Naive thymus-derived CD4-positive, alpha-beta T cell (primary cell): Measurements from ENCODE around the gene HUWE1. TPM values are rescaled to one million over a fixed set of nuclear protein-coding genes. Genes with fewer than 3 reads are reported as not detected.
"Not testable (repeated sequence)": the region's sequence is repeated elsewhere in the genome, so short reads cannot be mapped to it uniquely, and the experiment has no call there.

Experiments used
- ATAC-seq: fragments of 150-1000 bp; cut with Tn5 transposase; 2 replicates; pipeline ENCODE4 v1.10.0; 2021; ENCODE audit warnings: mild to moderate bottlenecking, moderate library complexity
- CTCF ChIA-PET: fragments of 350-600 bp; sonication (Branson Sonifier 250); formaldehyde crosslinking; loops from one replicate; lab custom pipeline; 2021; ENCODE audit warnings: antibody characterized with exemption; lab: Charles Lee
- POLR2A ChIA-PET: fragments of 350-600 bp; sonication (Branson Sonifier 250); formaldehyde crosslinking; loops from one replicate; lab custom pipeline; 2021; ENCODE audit warnings: antibody characterized with exemption, inconsistent platforms; lab: Charles Lee
- DNase-seq, 9 donors: peaks; one replicate each; pipeline versions ENCODE4 v3.0.0 to v3.0.0-alpha.2; 2020 to 2022; ENCODE audit warnings: mixed read lengths in 1 of 9
- H3K27ac ChIP-seq: one replicate; pipeline ENCODE4 v1.7.0; 2013; ENCODE audit warnings: mild to moderate bottlenecking, low read depth, low read length, moderate library complexity
- H3K27me3 ChIP-seq, 2 donors: one replicate each; pipeline ENCODE4 v1.7.0; 2013; ENCODE audit warnings: low read length in 2 of 2, mild to moderate bottlenecking in 2 of 2, moderate library complexity in 2 of 2; ENCODE audit not compliant: control insufficient read depth in 2 of 2, insufficient read depth in 2 of 2
- H3K36me3 ChIP-seq, 3 experiments: 1 replicate in 2 of 3; 2 replicates in 1 of 3; pipeline ENCODE4 v1.7.0; 2013; ENCODE audit warnings: low read length in 3 of 3, mild to moderate bottlenecking in 3 of 3, moderate library complexity in 1 of 3; ENCODE audit not compliant: insufficient read depth in 3 of 3, control insufficient read depth in 2 of 3
- H3K4me1 ChIP-seq, 2 donors: one replicate each; pipeline ENCODE4 v1.7.0; 2013; ENCODE audit warnings: low read length in 2 of 2, mild to moderate bottlenecking in 2 of 2, moderate library complexity in 1 of 2; ENCODE audit not compliant: control insufficient read depth in 2 of 2, insufficient read depth in 2 of 2
- H3K4me3 ChIP-seq: 2 replicates; pipeline ENCODE4 v1.7.0; 2013; ENCODE audit warnings: mild to moderate bottlenecking, low read length
- H3K9me3 ChIP-seq, 3 experiments: 1 replicate in 2 of 3; 2 replicates in 1 of 3; pipeline ENCODE4 v1.7.0; 2013; ENCODE audit warnings: low read length in 3 of 3; ENCODE audit not compliant: control insufficient read depth in 2 of 3
- H3K27ac Mint-ChIP-seq, 9 donors: one replicate each; pipeline ENCODE4 v1.8.0; 2020 to 2022; ENCODE audit warnings: mixed read lengths in 9 of 9, mild to moderate bottlenecking in 8 of 9, moderate library complexity in 5 of 9, inconsistent platforms in 2 of 9
- H3K27me3 Mint-ChIP-seq, 5 donors: one replicate each; pipeline ENCODE4 v1.8.0; 2021 to 2022; ENCODE audit warnings: mixed read lengths in 5 of 5, mild to moderate bottlenecking in 1 of 5
- H3K36me3 Mint-ChIP-seq, 5 donors: one replicate each; pipeline ENCODE4 v1.8.0; 2020 to 2022; ENCODE audit warnings: mixed read lengths in 5 of 5, mild to moderate bottlenecking in 3 of 5, inconsistent platforms in 1 of 5
- H3K4me1 Mint-ChIP-seq, 7 donors: one replicate each; pipeline ENCODE4 v1.8.0; 2020 to 2022; ENCODE audit warnings: mixed read lengths in 7 of 7, mild to moderate bottlenecking in 3 of 7, inconsistent platforms in 1 of 7
- H3K4me3 Mint-ChIP-seq, 10 donors: one replicate each; pipeline ENCODE4 v1.8.0; 2020 to 2022; ENCODE audit warnings: mild to moderate bottlenecking in 10 of 10, mixed read lengths in 10 of 10, moderate library complexity in 6 of 10, inconsistent platforms in 2 of 10
- H3K9me3 Mint-ChIP-seq, 11 donors: one replicate each; pipeline ENCODE4 v1.8.0; 2020 to 2022; ENCODE audit warnings: mixed read lengths in 11 of 11, mild to moderate bottlenecking in 4 of 11, inconsistent platforms in 1 of 11, moderate library complexity in 1 of 11
- intact Hi-C, 2 donors: fragments of 100-400 bp; cut with micrococcal nuclease; formaldehyde crosslinking; loops; one replicate each; pipeline ENCODE4 v1.15.1; 2023
- polyA plus RNA-seq, 2 donors: library from polyadenylated mRNA; unstranded; fragments of 300-500 nt; fragmentation: Illumina TruSeq; gene quantifications; one replicate each; pipeline ENCODE4 v1.2.3, GENCODE V29; 2021
- total RNA-seq, 6 experiments: library from RNA in 5 of 6; stranded (reverse) in 5 of 6; gene quantifications; 1 replicate in 5 of 6; 2 replicates in 1 of 6; pipeline ENCODE4 v1.2.3 and lab custom pipeline; 2021 to 2026

HUWE1 gene
- total and polyA plus RNA-seq, 7 experiments from 2014 or later: 13.1 to 266 (median 181) TPM

DNA sequence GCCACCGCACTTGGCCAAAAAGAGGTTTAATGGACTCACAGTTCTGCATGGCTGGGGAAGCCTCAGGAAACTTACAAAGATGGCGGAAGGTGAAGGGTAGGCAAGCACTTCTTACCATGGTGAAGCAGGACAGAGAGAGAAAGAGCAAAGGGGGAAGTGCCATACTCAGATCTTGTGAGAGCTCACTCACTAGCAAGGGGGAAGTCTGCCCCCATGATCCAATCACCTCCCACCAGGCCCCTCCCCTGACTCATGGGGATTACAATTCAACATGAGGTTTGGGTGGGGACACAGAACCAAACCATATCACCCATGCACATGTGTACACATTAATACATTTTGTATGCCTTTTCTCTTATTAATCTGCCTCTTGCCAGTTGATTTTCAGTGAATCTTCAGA, 175.2 kb downstream of the HUWE1 start:
- no peaks in the 10 kb centered on the region for H3K36me3 ChIP-seq
- ATAC-seq (no peak), DNase-seq (no peak)
- H3K27me3 ChIP-seq: no peaks in the 10 kb centered on the region
- H3K4me1 ChIP-seq: no peaks in the 10 kb centered on the region
- H3K27ac ChIP-seq: no peak overlapping the region
- Mint-ChIP-seq H3K4me3 (no peak overlapping the region), H3K4me1 (peaks cover 0 to 5% (median 0%) of the 10 kb centered on the region in 7 donors), H3K9me3 (peaks cover 0 to 5% (median 0%) of the 10 kb centered on the region in 11 donors), H3K27me3 (peaks cover 0 to 4% (median 0%) of the 10 kb centered on the region in 5 donors), H3K36me3 (no peaks in the 10 kb centered on the region), H3K27ac (no peak overlapping the region)
- intact Hi-C loops: no loop called here
- H3K4me3 ChIP-seq: no peak overlapping the region
- no peaks in the 10 kb centered on the region for H3K9me3 ChIP-seq
- ChIA-PET POLR2A (no interaction called here), CTCF (no interaction called here)

DNA sequence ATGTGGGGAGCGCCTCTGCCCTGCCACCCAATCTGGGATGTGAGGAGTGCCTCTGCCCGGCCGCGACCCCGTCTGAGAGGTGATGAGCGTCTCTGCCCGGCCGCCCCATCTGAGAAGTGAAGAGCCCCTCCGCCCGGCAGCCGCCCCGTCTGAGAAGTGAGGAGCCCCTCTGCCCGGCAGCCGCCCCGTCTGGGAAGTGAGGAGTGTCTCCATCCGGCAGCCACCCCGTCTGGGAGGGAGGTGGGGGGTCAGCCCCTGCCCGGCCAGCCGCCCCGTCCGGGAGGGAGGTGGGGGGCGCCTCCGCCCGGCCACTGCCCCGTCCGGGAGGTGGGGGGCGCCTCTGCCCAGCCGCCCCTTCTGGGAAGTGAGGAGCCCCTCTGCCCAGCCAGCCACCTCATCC, 182.5 kb downstream of the HUWE1 start:
- H3K9me3 ChIP-seq, H3K27ac ChIP-seq, H3K4me1 ChIP-seq, H3K9me3 Mint-ChIP-seq, intact Hi-C loops, H3K27ac Mint-ChIP-seq, CTCF ChIA-PET, H3K4me1 Mint-ChIP-seq, H3K4me3 ChIP-seq, H3K36me3 Mint-ChIP-seq, H3K4me3 Mint-ChIP-seq, H3K36me3 ChIP-seq, ATAC-seq, H3K27me3 ChIP-seq, DNase-seq, POLR2A ChIA-PET, H3K27me3 Mint-ChIP-seq: not testable (repeated sequence)

DNA sequence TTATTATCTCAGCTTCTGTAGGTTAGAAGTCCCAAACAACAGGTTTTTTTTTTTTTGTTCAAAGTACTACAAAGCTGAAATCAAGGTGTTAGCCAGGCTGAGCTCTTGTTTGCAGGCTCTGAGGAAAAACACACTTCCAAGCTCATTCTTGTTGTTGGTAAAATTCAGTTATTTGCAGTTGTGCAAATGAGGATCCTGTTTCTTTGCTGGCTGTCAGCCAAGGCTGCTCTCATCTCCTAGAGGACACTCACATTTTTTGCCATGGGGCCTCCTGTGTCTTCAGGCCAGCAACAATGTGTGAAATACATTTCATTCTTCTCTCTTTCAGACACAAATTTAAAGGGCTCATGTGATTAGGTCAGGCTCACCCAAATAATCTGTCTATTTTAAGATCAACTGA, 192.1 kb downstream of the HUWE1 start:
- no peak overlapping the region for H3K4me3 Mint-ChIP-seq
- ChIA-PET CTCF (no interaction called here), POLR2A (no interaction called here)
- intact Hi-C loops: no loop called here
- H3K9me3 Mint-ChIP-seq: no peaks in the 10 kb centered on the region
- DNase-seq (no peak), ATAC-seq (no peak)
- Histone ChIP-seq H3K27me3 (no peaks in the 10 kb centered on the region), H3K4me3 (no peak overlapping the region), H3K36me3 (no peaks in the 10 kb centered on the region), H3K4me1 (no peaks in the 10 kb centered on the region), H3K9me3 (no peaks in the 10 kb centered on the region), H3K27ac (no peak overlapping the region)
- peaks cover 0 to 3% (median 0%) of the 10 kb centered on the region in 7 donors for H3K4me1 Mint-ChIP-seq
- H3K27me3 Mint-ChIP-seq: peaks cover 0 to 7% (median 0%) of the 10 kb centered on the region in 5 donors
- no peak overlapping the region for H3K27ac Mint-ChIP-seq
- no peaks in the 10 kb centered on the region for H3K36me3 Mint-ChIP-seq

DNA sequence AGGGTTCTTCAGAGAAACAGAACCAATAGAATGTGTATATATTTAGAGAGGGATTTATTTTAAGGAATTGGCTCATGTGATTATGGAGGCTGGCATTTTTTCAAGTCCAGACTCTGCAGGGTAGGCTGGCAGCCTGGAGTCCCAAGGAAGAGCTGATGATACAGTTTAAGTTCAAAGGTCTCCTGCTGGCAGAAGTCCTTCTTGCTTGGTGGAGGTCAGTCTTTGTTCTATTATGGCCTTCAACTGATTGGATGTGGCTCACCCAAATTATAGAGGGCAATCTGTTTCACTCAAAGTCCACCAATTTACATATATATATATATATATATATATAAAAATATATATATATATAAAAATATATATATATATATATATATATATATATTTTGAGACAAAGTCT, 200.2 kb downstream of the HUWE1 start:
- no peak overlapping the region for H3K4me3 ChIP-seq
- DNase-seq (no peak), ATAC-seq (no peak)
- no peaks in the 10 kb centered on the region for H3K36me3 ChIP-seq
- CTCF ChIA-PET: no interaction called here
- Mint-ChIP-seq H3K27ac (no peak overlapping the region), H3K9me3 (no peaks in the 10 kb centered on the region), H3K27me3 (peaks cover 0 to under 1% (median 0%) of the 10 kb centered on the region in 5 donors), H3K4me1 (peaks cover 0 to 2% (median 0%) of the 10 kb centered on the region in 7 donors), H3K36me3 (no peaks in the 10 kb centered on the region), H3K4me3 (no peak overlapping the region)
- no peaks in the 10 kb centered on the region for H3K27me3 ChIP-seq
- no peaks in the 10 kb centered on the region for H3K9me3 ChIP-seq
- no peak overlapping the region for H3K27ac ChIP-seq
- POLR2A ChIA-PET: no interaction called here
- intact Hi-C loops: no loop called here
- H3K4me1 ChIP-seq: no peaks in the 10 kb centered on the region

DNA sequence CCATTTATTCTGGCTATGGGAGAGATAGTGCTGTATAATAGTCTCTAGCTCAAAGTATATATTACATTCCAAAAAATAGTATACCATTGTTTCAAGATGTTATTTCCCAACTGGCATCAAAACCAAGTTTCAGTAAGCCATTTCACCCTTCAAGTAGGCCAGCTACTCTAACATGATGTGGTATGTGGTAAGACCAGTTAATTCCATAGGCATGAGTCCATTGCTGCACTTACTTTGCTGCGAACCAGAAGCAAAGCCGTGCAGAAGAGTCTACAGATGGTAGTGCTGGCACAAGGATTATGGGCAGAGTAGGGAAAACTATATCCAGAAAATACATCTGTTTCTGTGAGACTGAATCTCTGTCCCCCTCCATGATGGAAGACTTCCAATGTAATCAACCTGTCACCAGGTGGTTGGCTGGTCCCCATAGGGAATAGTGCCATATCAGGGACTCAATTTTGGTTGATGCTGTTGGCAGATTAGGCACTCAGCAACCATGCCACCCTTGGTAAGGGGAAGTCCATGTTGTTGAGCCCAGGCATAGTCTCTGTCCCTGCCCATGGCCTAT, 202.6 kb downstream of the HUWE1 start:
- no peaks in the 10 kb centered on the region for H3K36me3 ChIP-seq
- no peaks in the 10 kb centered on the region for H3K9me3 ChIP-seq
- DNase-seq (no peak), ATAC-seq (no peak)
- H3K4me3 ChIP-seq: no peak overlapping the region
- H3K4me3 Mint-ChIP-seq: no peak overlapping the region
- no peaks in the 10 kb centered on the region for H3K4me1 ChIP-seq
- no peaks in the 10 kb centered on the region for H3K9me3 Mint-ChIP-seq
- H3K27me3 Mint-ChIP-seq: peaks cover 0 to 2% (median 0%) of the 10 kb centered on the region in 5 donors
- H3K36me3 Mint-ChIP-seq: no peaks in the 10 kb centered on the region
- H3K4me1 Mint-ChIP-seq: peaks cover 0 to 2% (median 0%) of the 10 kb centered on the region in 7 donors
- intact Hi-C loops: no loop called here
- H3K27ac ChIP-seq: no peak overlapping the region
- ChIA-PET CTCF (no interaction called here), POLR2A (no interaction called here)
- no peak overlapping the region for H3K27ac Mint-ChIP-seq
- no peaks in the 10 kb centered on the region for H3K27me3 ChIP-seq

DNA sequence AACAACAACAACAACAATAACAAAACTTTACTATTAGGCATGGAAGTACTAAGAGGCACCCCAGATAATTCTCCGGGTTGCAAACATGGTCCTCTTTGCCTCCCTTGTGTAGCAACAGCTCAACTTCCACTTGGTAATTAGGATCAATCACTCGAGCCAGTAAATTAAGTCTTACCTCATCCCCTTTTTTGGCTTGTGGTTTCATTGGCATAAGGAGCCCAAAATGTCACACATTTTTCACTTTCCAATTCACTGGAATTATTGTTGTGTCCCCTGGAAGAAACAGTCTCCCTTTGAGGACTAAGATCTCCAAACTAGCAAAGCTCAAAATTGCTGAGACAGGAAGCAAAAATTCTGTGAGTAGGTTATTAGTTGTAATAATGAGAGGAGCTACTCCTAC, 203.1 kb downstream of the HUWE1 start:
- POLR2A ChIA-PET: no interaction called here
- no peak for DNase-seq
- Mint-ChIP-seq H3K27ac (no peak overlapping the region), H3K9me3 (no peaks in the 10 kb centered on the region), H3K27me3 (peaks cover 0 to 2% (median 0%) of the 10 kb centered on the region in 5 donors), H3K36me3 (no peaks in the 10 kb centered on the region), H3K4me1 (peaks cover 0 to 2% (median 0%) of the 10 kb centered on the region in 7 donors), H3K4me3 (no peak overlapping the region)
- intact Hi-C loops: no loop called here
- no peak overlapping the region for H3K4me3 ChIP-seq
- CTCF ChIA-PET: no interaction called here
- no peaks in the 10 kb centered on the region for H3K27me3 ChIP-seq
- no peak for ATAC-seq
- no peaks in the 10 kb centered on the region for H3K4me1 ChIP-seq
- no peaks in the 10 kb centered on the region for H3K9me3 ChIP-seq
- no peaks in the 10 kb centered on the region for H3K36me3 ChIP-seq
- H3K27ac ChIP-seq: no peak overlapping the region
